ENCODE data around the gene PLCL1. TPM values are rescaled to one million over a fixed set of nuclear protein-coding genes. Genes with fewer than 3 reads are reported as not detected.
"Not testable (repeated sequence)": the region's sequence is repeated elsewhere in the genome, so short reads cannot be mapped to it uniquely, and the experiment has no call there.

The PLCL1 gene
- total RNA-seq, 1 experiment from 2014 or later: 0.06 TPM

GRCh38 chr2:197809064-197809463, 4.7 kb downstream of the PLCL1 start:
- no peak for DNase-seq (ENCODE audit: low read depth)

DNA sequence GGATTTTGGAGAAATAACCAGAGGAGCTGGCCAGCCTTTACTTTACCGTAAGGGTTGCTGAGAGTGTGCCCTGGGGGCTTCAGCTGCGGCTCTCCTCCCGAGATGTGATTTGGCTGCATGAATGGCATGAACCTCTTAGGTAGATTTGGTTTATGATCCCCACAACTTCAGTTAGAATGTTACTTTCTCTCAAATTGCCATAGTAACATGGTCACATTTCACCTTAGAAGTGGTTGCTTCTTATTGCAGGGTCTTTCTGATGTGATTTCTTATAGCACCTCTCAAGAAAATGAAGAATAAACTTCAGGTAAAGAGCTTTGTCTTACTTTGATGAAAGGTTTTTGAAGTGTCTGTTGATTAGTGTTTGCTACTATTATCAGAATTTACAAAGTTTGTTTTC, 5.6 kb downstream of the PLCL1 start:
- no peak for DNase-seq (ENCODE audit: low read depth)

DNA sequence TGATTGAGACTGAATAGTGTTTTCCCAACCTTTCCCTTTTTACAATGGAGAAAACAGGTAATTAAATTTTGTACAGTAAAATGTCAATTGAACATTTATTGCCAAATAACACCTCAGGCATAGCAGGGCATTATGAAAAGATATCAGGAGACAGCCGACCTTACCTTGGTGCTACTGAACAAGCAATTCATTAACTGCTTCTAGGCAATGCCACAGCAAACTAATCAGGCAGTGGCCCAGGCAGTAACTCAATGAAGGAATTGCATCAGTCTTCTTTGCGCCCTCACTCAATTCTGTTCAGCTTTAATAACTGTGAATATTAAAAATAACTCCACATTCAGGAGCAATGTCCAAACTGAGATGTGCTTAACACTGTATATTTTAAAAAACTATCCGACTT, 6.1 kb downstream of the PLCL1 start:
- no peak for DNase-seq (ENCODE audit: low read depth)

DNA sequence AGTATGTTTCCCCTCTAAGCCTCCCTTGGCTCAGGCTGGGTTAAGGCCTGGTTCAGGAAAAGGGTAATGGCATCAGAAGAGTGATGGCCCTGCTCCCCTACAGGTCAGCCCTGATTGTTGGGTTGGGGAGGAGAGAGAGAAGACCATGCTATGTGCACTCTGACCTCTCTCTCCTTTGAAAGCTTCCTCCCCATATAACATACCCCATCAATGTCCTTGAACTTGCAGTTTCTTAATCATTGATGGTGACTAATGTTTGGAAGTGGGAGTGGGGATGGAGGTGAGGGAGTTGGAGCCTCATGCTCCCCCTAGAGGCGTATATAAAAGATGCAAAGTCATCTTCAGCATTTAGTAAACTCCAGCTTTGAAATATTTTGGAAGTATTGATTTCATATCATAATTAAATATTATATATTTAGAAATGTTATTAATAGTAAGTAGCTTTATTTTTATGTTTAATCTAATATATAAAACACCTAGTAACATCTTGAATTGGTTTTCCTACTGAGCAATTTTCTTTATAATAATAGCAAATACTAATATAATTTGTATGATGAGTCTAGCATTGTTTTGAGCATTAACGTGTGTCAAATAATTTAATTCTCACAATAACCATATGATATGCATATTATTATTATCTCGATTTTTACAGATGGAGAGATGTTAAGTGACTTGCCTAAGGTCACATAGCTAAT, 8.8 kb downstream of the PLCL1 start:
- peak; percentile 62 for DNase-seq (ENCODE audit: low read depth)

- no peak for DNase-seq (ENCODE audit: low read depth)
Observed at GRCh38 chr2:197814526-197814925, 10.1 kb downstream of the PLCL1 start.

- no peak for DNase-seq (ENCODE audit: low read depth)
Observed at GRCh38 chr2:197821550-197822289, 17.3 kb downstream of the PLCL1 start.

GRCh38 chr2:197822333-197822732, 17.9 kb downstream of the PLCL1 start:
- DNase-seq (ENCODE audit: low read depth): no peak

GRCh38 chr2:197827618-197828017, 23.2 kb downstream of the PLCL1 start:
- no peak for DNase-seq (ENCODE audit: low read depth)

GRCh38 chr2:197828464-197829135, 24.2 kb downstream of the PLCL1 start:
- no peak for DNase-seq (ENCODE audit: low read depth)

DNA sequence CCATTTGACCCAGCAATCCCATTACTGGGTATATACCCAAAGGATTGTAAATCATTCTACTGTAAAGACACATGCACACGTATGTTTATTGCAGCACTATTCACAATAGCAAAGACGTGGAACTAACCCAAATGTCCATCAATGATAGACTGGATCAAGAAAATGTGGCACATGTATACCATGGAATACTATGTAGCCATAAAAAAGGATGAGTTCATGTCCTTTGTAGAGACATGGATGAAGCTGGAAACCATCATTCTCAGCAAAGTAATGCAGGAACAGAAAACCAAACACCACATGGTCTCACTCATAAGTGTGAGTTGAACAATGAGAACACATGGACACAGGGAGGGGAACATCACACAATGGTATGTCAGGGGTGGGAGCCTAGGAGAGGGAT, 30.4 kb downstream of the PLCL1 start:
- not testable (repeated sequence) for DNase-seq (ENCODE audit: low read depth)

DNA sequence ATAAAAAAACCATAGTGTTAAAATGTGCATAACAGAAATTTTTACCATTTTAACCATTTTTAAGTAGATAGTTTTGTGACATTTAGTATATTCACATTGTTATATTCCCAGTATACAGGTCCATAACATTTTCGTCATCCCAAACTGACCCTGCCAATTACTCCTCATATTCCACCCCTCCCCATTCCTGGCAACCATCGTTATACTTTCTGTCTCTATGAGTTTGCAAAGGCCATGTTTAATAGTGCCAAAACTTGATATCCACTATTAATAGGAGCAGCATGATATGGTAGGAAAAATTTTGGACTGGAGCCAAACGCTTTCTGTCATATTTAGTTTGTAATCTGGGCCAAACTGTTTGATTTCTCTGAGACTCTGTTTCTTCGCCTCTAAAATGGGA, 30.9 kb downstream of the PLCL1 start:
- no peak for DNase-seq (ENCODE audit: low read depth)

GRCh38 chr2:197838036-197838435, 33.6 kb downstream of the PLCL1 start:
- DNase-seq (ENCODE audit: low read depth): peak; percentile 62

DNA sequence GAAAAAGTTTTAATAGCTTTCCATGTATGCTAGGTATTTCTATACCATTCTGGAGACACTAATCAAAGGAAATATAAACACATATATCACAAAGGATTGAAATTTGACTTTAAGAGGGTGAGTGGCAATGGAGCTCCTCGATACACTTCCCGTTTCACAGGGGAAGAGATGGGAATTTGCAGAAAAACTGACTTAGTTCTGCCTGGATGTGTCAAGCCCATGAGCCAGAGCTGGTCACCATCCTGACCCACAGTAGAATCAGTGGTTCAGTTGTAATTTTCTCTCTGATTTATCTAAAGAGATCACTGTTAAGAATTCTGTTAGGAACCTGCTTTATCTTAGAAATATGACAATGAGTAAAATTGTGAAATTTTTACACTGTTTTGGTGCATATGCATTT, 34.2 kb downstream of the PLCL1 start:
- DNase-seq (ENCODE audit: low read depth): no peak

GRCh38 chr2:197839327-197839726, 34.9 kb downstream of the PLCL1 start:
- DNase-seq (ENCODE audit: low read depth): no peak

GRCh38 chr2:197839856-197840255, 35.5 kb downstream of the PLCL1 start:
- DNase-seq (ENCODE audit: low read depth): no peak

- no peak for DNase-seq (ENCODE audit: low read depth)
Observed at GRCh38 chr2:197846128-197846527, 41.7 kb downstream of the PLCL1 start.

DNA sequence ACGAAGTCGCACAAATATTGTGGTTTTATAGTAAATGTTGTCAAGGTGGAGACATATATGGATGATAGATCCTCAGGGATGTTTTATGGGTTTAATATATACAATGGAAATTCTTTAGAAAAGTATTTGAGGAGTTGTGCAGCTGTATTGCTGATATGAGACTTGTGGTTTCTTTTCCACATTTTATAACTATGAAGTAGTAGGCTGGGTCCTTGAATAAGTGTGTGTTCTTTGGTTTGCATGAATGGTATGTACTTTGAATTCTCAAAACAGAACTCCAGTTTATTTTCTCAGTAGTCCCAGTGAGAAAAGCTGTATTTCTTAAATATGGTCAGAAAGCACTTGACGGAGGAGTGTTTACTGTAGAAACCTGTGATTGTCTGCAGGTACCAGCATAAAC, 42.4 kb downstream of the PLCL1 start:
- DNase-seq (ENCODE audit: low read depth): no peak

DNA sequence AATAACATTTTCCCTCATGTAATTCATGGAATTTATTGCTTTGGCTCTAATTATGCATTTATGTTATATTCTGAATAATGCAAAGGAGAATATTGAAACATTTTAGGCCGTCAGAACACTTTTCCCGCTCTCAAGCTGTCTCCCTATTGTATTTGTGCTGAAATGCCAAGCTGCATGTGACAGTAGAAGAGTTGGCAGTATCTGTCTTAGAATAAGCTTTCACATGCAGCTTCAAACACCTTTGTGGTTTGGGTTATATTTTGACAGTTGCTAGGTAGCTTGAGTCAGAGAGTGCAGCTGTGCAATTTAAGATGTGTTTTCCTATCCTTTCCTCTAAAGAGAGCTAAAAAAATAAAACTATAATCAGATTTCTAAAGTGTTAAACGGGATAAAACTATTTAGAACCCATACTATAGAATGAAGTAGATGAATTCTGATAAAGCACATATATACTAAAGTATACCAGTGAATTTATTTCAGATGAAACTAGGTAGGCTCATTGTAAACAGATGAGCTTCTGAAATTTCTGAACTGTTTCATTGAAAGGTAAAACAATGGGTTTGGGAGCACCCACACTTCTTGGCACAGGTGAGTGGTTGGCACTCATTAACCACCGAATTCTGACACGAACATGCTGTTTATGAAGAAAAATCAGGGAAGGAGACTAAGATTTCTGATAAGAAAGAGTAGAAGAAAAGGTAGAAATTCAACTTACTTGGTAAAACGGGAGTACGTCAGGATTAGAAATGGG, 43.4 kb downstream of the PLCL1 start:
- DNase-seq (ENCODE audit: low read depth): peak; percentile 64

DNA sequence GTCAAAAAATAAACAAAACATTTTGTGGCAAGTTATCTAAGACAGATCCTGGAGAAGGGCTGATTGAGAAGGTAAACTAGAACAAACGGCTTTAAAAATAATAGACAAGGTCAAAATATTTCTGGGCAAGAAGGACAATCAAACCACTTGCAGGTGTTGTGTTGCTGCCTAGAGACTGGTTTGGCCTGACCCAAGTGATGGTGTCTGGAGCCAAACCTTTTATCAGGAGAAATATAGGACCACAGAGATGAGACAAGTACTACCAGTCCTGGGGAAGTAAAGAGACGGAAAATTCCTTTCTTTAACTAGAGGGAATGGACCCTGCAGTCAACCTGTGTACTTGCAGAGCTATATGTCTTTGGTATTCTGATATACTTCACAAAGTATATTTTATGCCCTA, 44.2 kb downstream of the PLCL1 start:
- no peak for DNase-seq (ENCODE audit: low read depth)

- no peak for DNase-seq (ENCODE audit: low read depth)
Observed at GRCh38 chr2:197850882-197851450, 46.6 kb downstream of the PLCL1 start.

GRCh38 chr2:197851451-197851850, 47.1 kb downstream of the PLCL1 start:
- DNase-seq (ENCODE audit: low read depth): no peak

- peak; percentile 71 for DNase-seq (ENCODE audit: low read depth)
Observed at GRCh38 chr2:197852108-197852507, 47.7 kb downstream of the PLCL1 start.

Data from LHCN-M2 (cell line).